ENCODE results near the gene DOC2B. TPM values are rescaled to one million over a fixed set of nuclear protein-coding genes. Genes with fewer than 3 reads are reported as not detected.

DOC2B gene
- total RNA-seq, 4 donors from 2014 or later, result 2.0 to 8.7 (median 5.2) TPM

DNA sequence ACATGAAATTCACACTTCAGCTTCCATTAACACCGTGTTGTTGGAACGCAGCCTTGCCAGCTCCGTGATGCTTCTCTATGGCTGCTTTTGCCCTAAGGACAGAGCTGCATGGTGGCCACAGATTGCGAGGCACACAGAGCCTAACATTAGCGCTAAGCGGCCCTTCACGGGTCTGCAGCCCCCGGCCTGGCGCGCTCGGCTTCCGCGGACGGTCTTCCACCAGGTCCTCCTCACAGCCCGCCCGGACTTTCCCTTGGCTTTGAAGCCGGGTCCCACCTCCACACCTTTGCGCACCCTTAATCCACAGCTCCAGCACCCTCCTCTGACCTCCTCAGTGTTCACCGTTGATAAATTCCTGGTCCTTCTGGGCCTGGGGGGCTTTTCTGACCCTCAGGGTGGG is 24.5 kb downstream of the DOC2B start:
- H3K4me3 ChIP-seq (ENCODE audit: low read depth, poor library complexity, severe bottlenecking), result no peak overlapping the region
- TF ChIP-seq, protein P1, sequence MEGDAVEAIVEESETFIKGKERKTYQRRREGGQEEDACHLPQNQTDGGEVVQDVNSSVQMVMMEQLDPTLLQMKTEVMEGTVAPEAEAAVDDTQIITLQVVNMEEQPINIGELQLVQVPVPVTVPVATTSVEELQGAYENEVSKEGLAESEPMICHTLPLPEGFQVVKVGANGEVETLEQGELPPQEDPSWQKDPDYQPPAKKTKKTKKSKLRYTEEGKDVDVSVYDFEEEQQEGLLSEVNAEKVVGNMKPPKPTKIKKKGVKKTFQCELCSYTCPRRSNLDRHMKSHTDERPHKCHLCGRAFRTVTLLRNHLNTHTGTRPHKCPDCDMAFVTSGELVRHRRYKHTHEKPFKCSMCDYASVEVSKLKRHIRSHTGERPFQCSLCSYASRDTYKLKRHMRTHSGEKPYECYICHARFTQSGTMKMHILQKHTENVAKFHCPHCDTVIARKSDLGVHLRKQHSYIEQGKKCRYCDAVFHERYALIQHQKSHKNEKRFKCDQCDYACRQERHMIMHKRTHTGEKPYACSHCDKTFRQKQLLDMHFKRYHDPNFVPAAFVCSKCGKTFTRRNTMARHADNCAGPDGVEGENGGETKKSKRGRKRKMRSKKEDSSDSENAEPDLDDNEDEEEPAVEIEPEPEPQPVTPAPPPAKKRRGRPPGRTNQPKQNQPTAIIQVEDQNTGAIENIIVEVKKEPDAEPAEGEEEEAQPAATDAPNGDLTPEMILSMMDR (IDR thresholded peaks at IDR 0.05), result no peak
- TF ChIP-seq POLR2A (IDR thresholded peaks at IDR 0.05), result no peak
- DNase-seq (ENCODE audit: low spot score in 2 of 2), result no peak
- WGBS, 2 donors, result 90 to 91% methylated on average over 19 of the region's 19 CpGs
- intact Hi-C loops (cut with DNase I; ENCODE audit: low total_unique reads), result no loop called here

DNA sequence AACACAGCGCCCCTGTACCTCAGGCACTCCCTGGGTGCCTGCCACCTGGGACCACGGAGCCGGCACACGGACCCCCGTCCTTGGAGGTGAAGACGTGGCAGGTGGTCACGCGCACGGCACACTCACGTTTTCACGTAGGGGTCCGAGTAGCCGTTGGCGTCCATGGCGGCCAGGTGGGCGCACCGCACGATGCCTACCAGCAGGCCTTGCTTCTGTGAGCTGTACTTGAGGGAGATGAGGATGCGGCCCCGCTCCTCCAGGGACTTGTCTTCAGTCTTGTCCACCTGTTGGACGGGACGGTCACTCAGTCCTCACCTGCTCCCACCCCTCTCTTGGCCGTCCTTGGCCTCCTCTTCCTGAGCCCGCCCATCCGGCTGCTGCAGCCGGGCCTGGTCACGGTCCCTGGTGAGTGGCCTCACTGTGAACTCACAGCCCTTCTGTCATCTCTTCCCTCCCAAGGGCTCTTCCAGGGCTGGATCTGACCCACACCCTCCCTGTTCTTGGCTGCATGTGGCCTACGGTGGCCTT is 25.3 kb downstream of the DOC2B start:
- intact Hi-C loops (cut with DNase I; ENCODE audit: low total_unique reads), result no loop called here
- TF ChIP-seq, protein P1 (IDR thresholded peaks at IDR 0.05), result no peak
- no peak for TF ChIP-seq POLR2A (IDR thresholded peaks at IDR 0.05)
- DNase-seq (ENCODE audit: low spot score in 2 of 2), result no peak
- H3K4me3 ChIP-seq (ENCODE audit: low read depth, poor library complexity, severe bottlenecking), result no peak overlapping the region
- WGBS, 2 donors, result 90 to 92% methylated on average over 26 to 28 of the region's 28 CpGs

- WGBS, 2 donors, result 81 to 82% methylated on average over 7 of the region's 7 CpGs
- H3K4me3 ChIP-seq (ENCODE audit: low read depth, poor library complexity, severe bottlenecking), result no peak overlapping the region
- no peak for TF ChIP-seq POLR2A (IDR thresholded peaks at IDR 0.05)
- TF ChIP-seq, protein P1 (IDR thresholded peaks at IDR 0.05), result no peak
- intact Hi-C loops (cut with DNase I; ENCODE audit: low total_unique reads), result no loop called here
- DNase-seq (ENCODE audit: low spot score in 2 of 2), result no peak
These were observed 25.9 kb downstream of the DOC2B start for GRCh38 chr17:155576-155975.

GRCh38 chr17:153851-154250 is 27.6 kb downstream of the DOC2B start:
- intact Hi-C loops (cut with DNase I; ENCODE audit: low total_unique reads), result no loop called here
- H3K4me3 ChIP-seq (ENCODE audit: low read depth, poor library complexity, severe bottlenecking), result no peak overlapping the region
- peak in 1 of 2 donors; percentile 37 for DNase-seq (ENCODE audit: low spot score in 2 of 2)
- TF ChIP-seq POLR2A (IDR thresholded peaks at IDR 0.05), result no peak
- WGBS, 2 donors, result 85 to 93% methylated on average over 9 of the region's 9 CpGs

DNA sequence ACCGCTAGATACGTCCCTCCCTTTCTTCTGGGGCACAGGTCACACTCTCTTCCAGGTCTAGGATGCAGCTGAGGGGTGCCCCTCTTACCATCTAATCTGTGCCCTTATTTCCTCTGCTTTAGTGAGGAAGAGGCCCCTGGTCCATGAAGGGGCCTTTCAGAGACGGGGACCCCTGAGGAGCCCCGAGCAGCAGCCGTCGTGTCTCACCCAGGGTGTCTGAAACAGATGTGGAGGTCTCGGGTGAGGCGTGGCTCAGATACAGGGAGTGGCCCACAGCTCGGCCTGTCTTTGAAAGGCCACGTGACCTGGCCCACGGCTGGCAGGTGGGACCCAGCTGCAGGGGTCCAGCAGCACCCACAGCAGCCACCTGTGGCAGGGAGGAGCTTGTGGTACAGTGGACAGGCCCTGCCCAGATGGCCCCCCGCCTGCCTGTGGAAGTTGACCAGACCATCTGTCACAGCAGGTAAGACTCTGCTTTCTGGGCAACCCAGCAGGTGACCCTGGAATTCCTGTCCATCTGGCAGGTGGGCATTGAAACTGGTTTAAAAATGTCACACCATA is 28.5 kb downstream of the DOC2B start:
- intact Hi-C loops (cut with DNase I; ENCODE audit: low total_unique reads), result no loop called here
- TF ChIP-seq, protein P1 (IDR thresholded peaks at IDR 0.05), result no peak
- no peak for TF ChIP-seq POLR2A (IDR thresholded peaks at IDR 0.05)
- DNase-seq (ENCODE audit: low spot score in 2 of 2), result peak in 1 of 2 donors; percentile 82
- no peak overlapping the region for H3K4me3 ChIP-seq (ENCODE audit: low read depth, poor library complexity, severe bottlenecking)
- WGBS, 2 donors, result 86 to 93% methylated on average over 8 to 12 of the region's 12 CpGs

- H3K4me3 ChIP-seq (ENCODE audit: low read depth, poor library complexity, severe bottlenecking), result no peak overlapping the region
- peak in 1 of 2 donors; percentile 68 for DNase-seq (ENCODE audit: low spot score in 2 of 2)
- intact Hi-C loops (cut with DNase I; ENCODE audit: low total_unique reads), result no loop called here
- 84 to 86% methylated on average over 26 of the region's 26 CpGs for WGBS, 2 donors
- TF ChIP-seq, protein P1 (IDR thresholded peaks at IDR 0.05), result no peak
These were observed 29.3 kb downstream of the DOC2B start for GRCh38 chr17:151886-152859.

Measured in lower leg skin (tissue), 4 donors.